Naive thymus-derived CD4-positive, alpha-beta T cell (primary cell): ENCODE measurements around the gene THBS2. TPM values are rescaled to one million over a fixed set of nuclear protein-coding genes. Genes with fewer than 3 reads are reported as not detected.

ENCODE experiments used
- ATAC-seq: fragments of 150-1000 bp; cut with Tn5 transposase; 2 replicates; pipeline ENCODE4 v1.10.0; 2021; ENCODE audit warnings: mild to moderate bottlenecking, moderate library complexity
- CTCF ChIA-PET: fragments of 350-600 bp; sonication (Branson Sonifier 250); formaldehyde crosslinking; loops from one replicate; lab custom pipeline; 2021; ENCODE audit warnings: antibody characterized with exemption; lab: Charles Lee
- POLR2A ChIA-PET: fragments of 350-600 bp; sonication (Branson Sonifier 250); formaldehyde crosslinking; loops from one replicate; lab custom pipeline; 2021; ENCODE audit warnings: antibody characterized with exemption, inconsistent platforms; lab: Charles Lee
- DNase-seq, 9 donors: peaks; one replicate each; pipeline versions ENCODE4 v3.0.0 to v3.0.0-alpha.2; 2020 to 2022; ENCODE audit warnings: mixed read lengths in 1 of 9
- H3K27ac ChIP-seq: one replicate; pipeline ENCODE4 v1.7.0; 2013; ENCODE audit warnings: mild to moderate bottlenecking, low read depth, low read length, moderate library complexity
- H3K27me3 ChIP-seq, 2 donors: one replicate each; pipeline ENCODE4 v1.7.0; 2013; ENCODE audit warnings: low read length in 2 of 2, mild to moderate bottlenecking in 2 of 2, moderate library complexity in 2 of 2; ENCODE audit not compliant: control insufficient read depth in 2 of 2, insufficient read depth in 2 of 2
- H3K36me3 ChIP-seq, 3 experiments: 1 replicate in 2 of 3; 2 replicates in 1 of 3; pipeline ENCODE4 v1.7.0; 2013; ENCODE audit warnings: low read length in 3 of 3, mild to moderate bottlenecking in 3 of 3, moderate library complexity in 1 of 3; ENCODE audit not compliant: insufficient read depth in 3 of 3, control insufficient read depth in 2 of 3
- H3K4me1 ChIP-seq, 2 donors: one replicate each; pipeline ENCODE4 v1.7.0; 2013; ENCODE audit warnings: low read length in 2 of 2, mild to moderate bottlenecking in 2 of 2, moderate library complexity in 1 of 2; ENCODE audit not compliant: control insufficient read depth in 2 of 2, insufficient read depth in 2 of 2
- H3K4me3 ChIP-seq: 2 replicates; pipeline ENCODE4 v1.7.0; 2013; ENCODE audit warnings: mild to moderate bottlenecking, low read length
- H3K9me3 ChIP-seq, 3 experiments: 1 replicate in 2 of 3; 2 replicates in 1 of 3; pipeline ENCODE4 v1.7.0; 2013; ENCODE audit warnings: low read length in 3 of 3; ENCODE audit not compliant: control insufficient read depth in 2 of 3
- H3K27ac Mint-ChIP-seq, 9 donors: one replicate each; pipeline ENCODE4 v1.8.0; 2020 to 2022; ENCODE audit warnings: mixed read lengths in 9 of 9, mild to moderate bottlenecking in 8 of 9, moderate library complexity in 5 of 9, inconsistent platforms in 2 of 9
- H3K27me3 Mint-ChIP-seq, 5 donors: one replicate each; pipeline ENCODE4 v1.8.0; 2021 to 2022; ENCODE audit warnings: mixed read lengths in 5 of 5, mild to moderate bottlenecking in 1 of 5
- H3K36me3 Mint-ChIP-seq, 5 donors: one replicate each; pipeline ENCODE4 v1.8.0; 2020 to 2022; ENCODE audit warnings: mixed read lengths in 5 of 5, mild to moderate bottlenecking in 3 of 5, inconsistent platforms in 1 of 5
- H3K4me1 Mint-ChIP-seq, 7 donors: one replicate each; pipeline ENCODE4 v1.8.0; 2020 to 2022; ENCODE audit warnings: mixed read lengths in 7 of 7, mild to moderate bottlenecking in 3 of 7, inconsistent platforms in 1 of 7
- H3K4me3 Mint-ChIP-seq, 10 donors: one replicate each; pipeline ENCODE4 v1.8.0; 2020 to 2022; ENCODE audit warnings: mild to moderate bottlenecking in 10 of 10, mixed read lengths in 10 of 10, moderate library complexity in 6 of 10, inconsistent platforms in 2 of 10
- H3K9me3 Mint-ChIP-seq, 11 donors: one replicate each; pipeline ENCODE4 v1.8.0; 2020 to 2022; ENCODE audit warnings: mixed read lengths in 11 of 11, mild to moderate bottlenecking in 4 of 11, inconsistent platforms in 1 of 11, moderate library complexity in 1 of 11
- intact Hi-C, 2 donors: fragments of 100-400 bp; cut with micrococcal nuclease; formaldehyde crosslinking; loops; one replicate each; pipeline ENCODE4 v1.15.1; 2023
- polyA plus RNA-seq, 2 donors: library from polyadenylated mRNA; unstranded; fragments of 300-500 nt; fragmentation: Illumina TruSeq; gene quantifications; one replicate each; pipeline ENCODE4 v1.2.3, GENCODE V29; 2021
- total RNA-seq, 6 experiments: library from RNA in 5 of 6; stranded (reverse) in 5 of 6; gene quantifications; 1 replicate in 5 of 6; 2 replicates in 1 of 6; pipeline ENCODE4 v1.2.3 and lab custom pipeline; 2021 to 2026

Gene THBS2
- total and polyA plus RNA-seq, 7 experiments from 2014 or later, result 0.08 TPM; not detected in 6

- peaks cover 0 to 16% (median 0%) of the 10 kb centered on the region in 11 donors for H3K9me3 Mint-ChIP-seq
- Histone ChIP-seq H3K4me3 (no peak overlapping the region), H3K4me1 (no peaks in the 10 kb centered on the region), H3K9me3 (no peaks in the 10 kb centered on the region), H3K27me3 (peaks cover 3 to 5% of the 10 kb centered on the region in 2 donors), H3K36me3 (no peaks in the 10 kb centered on the region), H3K27ac (no peak overlapping the region)
- no peak overlapping the region for H3K4me3 Mint-ChIP-seq
- ChIA-PET POLR2A (no interaction called here), CTCF (no interaction called here)
- H3K27ac Mint-ChIP-seq, result no peak overlapping the region
- peaks cover 0 to 13% (median 7%) of the 10 kb centered on the region in 7 donors for H3K4me1 Mint-ChIP-seq
- intact Hi-C loops, result no loop called here
- no peak for ATAC-seq
- peaks cover 26 to 43% (median 30%) of the 10 kb centered on the region in 5 donors for H3K27me3 Mint-ChIP-seq
- H3K36me3 Mint-ChIP-seq, result no peaks in the 10 kb centered on the region
- DNase-seq, result no peak
Measured at GRCh38 chr6:169247991-169248390, 5.7 kb downstream of the THBS2 start.

- Histone ChIP-seq H3K4me3 (no peak overlapping the region), H3K27me3 (peaks cover 0 to 5% of the 10 kb centered on the region in 2 donors), H3K27ac (no peak overlapping the region), H3K36me3 (no peaks in the 10 kb centered on the region), H3K4me1 (no peaks in the 10 kb centered on the region), H3K9me3 (no peaks in the 10 kb centered on the region)
- H3K36me3 Mint-ChIP-seq, result no peaks in the 10 kb centered on the region
- intact Hi-C loops, result no loop called here
- ChIA-PET CTCF (no interaction called here), POLR2A (no interaction called here)
- peaks cover 0 to 7% (median 4%) of the 10 kb centered on the region in 7 donors for H3K4me1 Mint-ChIP-seq
- H3K27ac Mint-ChIP-seq, result no peak overlapping the region
- no peak for ATAC-seq
- H3K9me3 Mint-ChIP-seq, result peaks cover 0 to 16% (median 0%) of the 10 kb centered on the region in 11 donors
- peaks cover 20 to 37% (median 24%) of the 10 kb centered on the region in 5 donors for H3K27me3 Mint-ChIP-seq
- H3K4me3 Mint-ChIP-seq, result no peak overlapping the region
- DNase-seq, result no peak
Measured at GRCh38 chr6:169247419-169247818, 6.2 kb downstream of the THBS2 start.

- no peaks in the 10 kb centered on the region for H3K36me3 ChIP-seq
- Mint-ChIP-seq H3K4me3 (no peak overlapping the region), H3K27ac (no peak overlapping the region), H3K4me1 (no peaks in the 10 kb centered on the region), H3K9me3 (peaks cover 0 to 16% (median 0%) of the 10 kb centered on the region in 11 donors), H3K36me3 (no peaks in the 10 kb centered on the region), H3K27me3 (peaks cover 11 to 32% (median 14%) of the 10 kb centered on the region in 5 donors)
- no peak overlapping the region for H3K4me3 ChIP-seq
- DNase-seq, result no peak
- POLR2A ChIA-PET, result no interaction called here
- ATAC-seq, result no peak
- H3K4me1 ChIP-seq, result no peaks in the 10 kb centered on the region
- intact Hi-C loops, result no loop called here
- CTCF ChIA-PET, result no interaction called here
- H3K27ac ChIP-seq, result no peak overlapping the region
- H3K9me3 ChIP-seq, result no peaks in the 10 kb centered on the region
- H3K27me3 ChIP-seq, result peaks cover 0 to 5% of the 10 kb centered on the region in 2 donors
Measured at GRCh38 chr6:169246445-169246844, 7.2 kb downstream of the THBS2 start.

- no peak overlapping the region for H3K27ac ChIP-seq
- H3K4me1 Mint-ChIP-seq, result no peaks in the 10 kb centered on the region
- POLR2A ChIA-PET, result no interaction called here
- H3K36me3 Mint-ChIP-seq, result no peaks in the 10 kb centered on the region
- no peak for DNase-seq
- CTCF ChIA-PET, result no interaction called here
- no peak overlapping the region for H3K4me3 ChIP-seq
- H3K4me1 ChIP-seq, result no peaks in the 10 kb centered on the region
- no peaks in the 10 kb centered on the region for H3K27me3 ChIP-seq
- H3K4me3 Mint-ChIP-seq, result no peak overlapping the region
- no peaks in the 10 kb centered on the region for H3K9me3 ChIP-seq
- no peak for ATAC-seq
- H3K27me3 Mint-ChIP-seq, result peaks cover 0 to 18% (median 7%) of the 10 kb centered on the region in 5 donors
- peaks cover 0 to 16% (median 0%) of the 10 kb centered on the region in 11 donors for H3K9me3 Mint-ChIP-seq
- no peaks in the 10 kb centered on the region for H3K36me3 ChIP-seq
- no peak overlapping the region for H3K27ac Mint-ChIP-seq
- intact Hi-C loops, result no loop called here
Measured at GRCh38 chr6:169244684-169245383, 8.8 kb downstream of the THBS2 start.

- no peak overlapping the region for H3K27ac Mint-ChIP-seq
- H3K4me1 Mint-ChIP-seq, result no peaks in the 10 kb centered on the region
- Histone ChIP-seq H3K27ac (no peak overlapping the region), H3K36me3 (no peaks in the 10 kb centered on the region), H3K4me1 (no peaks in the 10 kb centered on the region), H3K9me3 (no peaks in the 10 kb centered on the region), H3K4me3 (no peak overlapping the region), H3K27me3 (no peaks in the 10 kb centered on the region)
- no peak for DNase-seq
- no peak overlapping the region for H3K4me3 Mint-ChIP-seq
- ATAC-seq, result no peak
- intact Hi-C loops, result no loop called here
- no peaks in the 10 kb centered on the region for H3K36me3 Mint-ChIP-seq
- peaks cover 0 to 16% (median 0%) of the 10 kb centered on the region in 11 donors for H3K9me3 Mint-ChIP-seq
- ChIA-PET POLR2A (no interaction called here), CTCF (no interaction called here)
- H3K27me3 Mint-ChIP-seq, result peaks cover 0 to 14% (median 0%) of the 10 kb centered on the region in 5 donors
Measured at GRCh38 chr6:169243661-169244060, 10.0 kb downstream of the THBS2 start.

- H3K27me3 Mint-ChIP-seq, result peaks cover 0 to 14% (median 0%) of the 10 kb centered on the region in 5 donors
- CTCF ChIA-PET, result no interaction called here
- DNase-seq, result no peak
Measured at GRCh38 chr6:169243186-169243585, 10.5 kb downstream of the THBS2 start.

More at GRCh38 chr6:169243186-169243585, 10.5 kb downstream of the THBS2 start:
- H3K4me1 Mint-ChIP-seq, result no peaks in the 10 kb centered on the region
- no peak overlapping the region for H3K27ac Mint-ChIP-seq
- H3K4me3 Mint-ChIP-seq, result no peak overlapping the region
- ATAC-seq, result no peak
- H3K9me3 Mint-ChIP-seq, result peaks cover 0 to 16% (median 0%) of the 10 kb centered on the region in 11 donors
- POLR2A ChIA-PET, result no interaction called here
- no peaks in the 10 kb centered on the region for H3K9me3 ChIP-seq
- H3K36me3 Mint-ChIP-seq, result no peaks in the 10 kb centered on the region
- H3K27ac ChIP-seq, result no peak overlapping the region
- no peak overlapping the region for H3K4me3 ChIP-seq
- intact Hi-C loops, result no loop called here
- H3K36me3 ChIP-seq, result no peaks in the 10 kb centered on the region
- no peaks in the 10 kb centered on the region for H3K27me3 ChIP-seq
- no peaks in the 10 kb centered on the region for H3K4me1 ChIP-seq
